Activated CD4-positive, alpha-beta memory T cell treated with anti-CD3 and anti-CD28 coated beads for 36 hours (primary cell): ENCODE data around the gene RRP15. TPM values are rescaled to one million over a fixed set of nuclear protein-coding genes. Genes with fewer than 3 reads are reported as not detected.

ENCODE experiments used
- CTCF ChIA-PET: fragments of 350-600 bp; sonication (Branson Sonifier 250); formaldehyde crosslinking; loops from one replicate; lab custom pipeline; 2021; ENCODE audit warnings: antibody characterized with exemption, inconsistent platforms; lab: Charles Lee
- POLR2A ChIA-PET: fragments of 350-600 bp; sonication (Branson Sonifier 250); formaldehyde crosslinking; loops from one replicate; lab custom pipeline; 2021; ENCODE audit warnings: antibody characterized with exemption; lab: Charles Lee
- DNase-seq: peaks from one replicate; pipeline ENCODE4 v3.0.0-alpha.2; 2020
- H3K27ac Mint-ChIP-seq: one replicate; pipeline ENCODE4 v1.8.0; 2021; ENCODE audit warnings: mixed read lengths
- H3K27me3 Mint-ChIP-seq: one replicate; pipeline ENCODE4 v1.8.0; 2021; ENCODE audit warnings: mixed read lengths
- H3K36me3 Mint-ChIP-seq: one replicate; pipeline ENCODE4 v1.8.0; 2021; ENCODE audit warnings: mixed read lengths
- H3K4me1 Mint-ChIP-seq: one replicate; pipeline ENCODE4 v1.8.0; 2021; ENCODE audit warnings: low read depth, mixed read lengths
- H3K4me3 Mint-ChIP-seq: one replicate; pipeline ENCODE4 v1.8.0; 2021; ENCODE audit warnings: mild to moderate bottlenecking, mixed read lengths
- H3K9me3 Mint-ChIP-seq: one replicate; pipeline ENCODE4 v1.8.0; 2021; ENCODE audit warnings: mixed read lengths
- intact Hi-C: fragments of 100-400 bp; cut with micrococcal nuclease; formaldehyde crosslinking; loops from one replicate; pipeline ENCODE4 v1.15.1; 2023
- total RNA-seq, 2 experiments: library from RNA; stranded (reverse); gene quantifications; one replicate each; pipeline ENCODE4 v1.2.3, GENCODE V29; 2021

Gene RRP15
- total RNA-seq, 2 experiments from 2014 or later = 18.0 to 18.8 TPM

DNA sequence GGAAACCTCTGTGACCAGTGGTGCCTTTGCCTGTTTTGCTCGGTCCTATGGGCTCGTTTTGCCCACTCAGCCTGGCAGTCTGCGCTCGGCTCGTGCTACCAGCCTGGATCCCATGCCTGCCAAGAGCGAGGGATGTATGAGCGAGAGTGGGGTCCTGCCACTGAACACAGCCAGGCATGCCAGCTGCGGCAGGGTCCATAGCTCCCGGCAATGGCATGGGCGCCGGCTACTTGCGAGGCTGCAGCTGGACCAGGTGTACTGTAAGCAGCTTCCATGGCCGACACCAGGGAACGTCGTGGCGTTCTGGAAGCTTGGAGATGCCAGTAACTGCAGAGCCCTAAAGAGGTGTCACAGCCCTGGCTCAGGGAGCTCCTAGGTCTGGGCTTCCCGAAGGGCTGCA, 37.7 kb downstream of the RRP15 start:
- Mint-ChIP-seq H3K27ac (no peak overlapping the region), H3K4me1 (no peaks in the 10 kb centered on the region), H3K27me3 (no peaks in the 10 kb centered on the region), H3K36me3 (peaks cover 28% of the 10 kb centered on the region), H3K9me3 (no peaks in the 10 kb centered on the region), H3K4me3 (no peak overlapping the region)
- intact Hi-C loops = no loop called here
- CTCF ChIA-PET = no interaction called here
- POLR2A ChIA-PET = no interaction called here
- DNase-seq = no peak

DNA sequence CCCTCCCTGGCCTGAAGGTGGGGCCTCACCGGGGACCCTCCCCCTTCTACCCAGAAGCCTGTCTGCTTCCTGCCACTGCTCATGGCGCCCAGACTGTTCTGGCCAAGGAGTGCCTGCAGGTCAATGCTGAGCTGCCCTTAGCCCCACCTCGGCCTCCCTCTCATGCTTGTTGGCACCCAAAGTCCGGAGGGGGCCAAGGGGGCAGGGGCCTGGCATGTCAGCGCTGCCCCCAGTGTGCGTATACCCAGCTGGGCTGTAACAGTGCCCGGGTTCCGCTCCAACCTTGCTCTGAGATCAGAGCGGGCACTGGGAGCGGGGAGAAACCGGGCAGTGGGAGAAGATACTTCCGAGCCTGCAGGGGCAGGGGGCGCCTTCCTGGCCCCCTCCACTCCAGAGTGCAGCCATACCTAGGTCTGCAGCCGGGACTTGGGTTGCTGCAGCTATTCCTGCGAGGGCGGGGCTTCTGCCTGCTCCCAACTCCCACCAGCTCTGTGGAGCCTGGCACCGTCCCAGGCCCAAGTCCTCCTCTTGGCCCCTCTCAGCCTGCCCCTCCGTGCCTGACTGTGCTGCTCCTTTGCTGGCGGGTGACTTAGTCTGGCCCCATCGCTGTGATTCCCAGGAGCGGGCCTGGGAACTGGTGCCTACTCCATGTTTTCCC, 38.6 kb downstream of the RRP15 start:
- H3K36me3 Mint-ChIP-seq = peaks cover 24% of the 10 kb centered on the region
- H3K9me3 Mint-ChIP-seq = no peaks in the 10 kb centered on the region
- no peak overlapping the region for H3K27ac Mint-ChIP-seq
- intact Hi-C loops = no loop called here
- no peak for DNase-seq
- POLR2A ChIA-PET = no interaction called here
- no peak overlapping the region for H3K4me3 Mint-ChIP-seq
- CTCF ChIA-PET = no interaction called here
- no peaks in the 10 kb centered on the region for H3K4me1 Mint-ChIP-seq
- H3K27me3 Mint-ChIP-seq = no peaks in the 10 kb centered on the region

- H3K4me3 Mint-ChIP-seq = no peak overlapping the region
- CTCF ChIA-PET = no interaction called here
- no peak for DNase-seq
- H3K27ac Mint-ChIP-seq = no peak overlapping the region
- H3K36me3 Mint-ChIP-seq = peaks cover 21% of the 10 kb centered on the region
- H3K4me1 Mint-ChIP-seq = no peaks in the 10 kb centered on the region
- intact Hi-C loops = no loop called here
- H3K27me3 Mint-ChIP-seq = no peaks in the 10 kb centered on the region
- no peaks in the 10 kb centered on the region for H3K9me3 Mint-ChIP-seq
- POLR2A ChIA-PET = no interaction called here
These were observed 39.1 kb downstream of the RRP15 start for GRCh38 chr1:218324226-218324580.

DNA sequence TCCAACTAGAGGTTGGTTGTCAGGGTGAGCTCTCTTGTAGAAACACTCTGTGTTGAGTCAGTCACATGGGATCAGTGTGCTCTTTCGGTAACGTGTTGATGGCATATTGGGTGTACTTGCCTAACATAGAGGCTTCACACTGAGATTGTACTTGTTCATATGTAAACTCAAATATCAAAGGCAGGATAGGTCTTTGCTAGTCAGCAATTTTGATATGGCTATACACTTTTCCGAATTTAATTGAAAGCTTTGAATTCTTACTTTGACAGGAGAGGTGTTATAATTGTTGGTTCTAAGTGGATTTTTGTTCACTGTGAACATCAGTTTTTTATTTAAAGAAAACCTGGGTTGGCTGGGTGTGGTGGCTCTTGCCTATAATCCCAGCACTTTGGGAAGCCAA, 43.7 kb downstream of the RRP15 start:
- intact Hi-C loops = no loop called here
- Mint-ChIP-seq H3K4me3 (no peak overlapping the region), H3K4me1 (no peaks in the 10 kb centered on the region), H3K27me3 (no peaks in the 10 kb centered on the region), H3K27ac (no peak overlapping the region), H3K36me3 (peaks cover 13% of the 10 kb centered on the region), H3K9me3 (no peaks in the 10 kb centered on the region)
- no peak for DNase-seq
- POLR2A ChIA-PET = interaction anchor here (0.7 kb wide), 1 partner anchor 19 kb away, joined by 3 read pairs; no protein-coding TSS in a partner anchor
- CTCF ChIA-PET = interaction anchor here (0.7 to 2.4 kb wide), 6 partner anchors 10 to 1100 kb away, joined by 3 to 9 read pairs (median 4); partner anchors contain the start of gene TGFB2

DNA sequence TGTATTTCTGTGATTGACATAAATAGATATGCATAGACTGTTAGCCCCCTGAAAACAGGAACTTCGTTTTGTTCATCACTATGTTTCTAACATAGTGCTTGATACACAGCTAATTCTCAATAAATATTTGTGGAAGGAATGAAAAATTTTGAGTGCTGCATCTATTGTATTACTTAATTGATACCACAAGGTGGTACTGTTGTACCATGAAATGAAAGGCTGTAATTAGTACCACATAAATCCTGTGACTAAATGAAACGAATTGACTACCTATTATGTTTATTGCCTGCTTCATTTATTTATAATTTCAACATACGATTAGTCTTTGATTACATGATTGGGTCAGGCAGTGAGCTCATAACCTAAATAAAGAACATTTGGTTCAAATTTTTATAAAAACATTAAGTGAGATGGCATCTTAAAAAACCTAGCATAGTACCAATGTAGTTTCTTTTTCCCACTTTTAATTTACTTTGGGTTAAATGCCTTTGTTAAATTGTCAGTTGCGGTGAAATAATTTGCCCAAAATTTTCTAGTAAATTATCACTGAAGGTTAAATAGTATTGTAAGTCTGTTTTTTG, 45.0 kb downstream of the RRP15 start:
- Mint-ChIP-seq H3K27me3 (no peaks in the 10 kb centered on the region), H3K27ac (no peak overlapping the region), H3K4me1 (no peaks in the 10 kb centered on the region), H3K4me3 (no peak overlapping the region), H3K9me3 (no peaks in the 10 kb centered on the region), H3K36me3 (peaks cover 12% of the 10 kb centered on the region)
- ChIA-PET CTCF (interaction anchor here (0.5 to 2.4 kb wide), 15 partner anchors 9 to 727 kb away, joined by 3 to 9 read pairs (median 4); partner anchors contain the start of genes RRP15 and TGFB2), POLR2A (no interaction called here)
- intact Hi-C loops = loop anchor here (1.0 to 5.0 kb wide), 3 partner anchors 191 to 1332 kb away; no protein-coding TSS in a partner anchor
- no peak for DNase-seq

DNA sequence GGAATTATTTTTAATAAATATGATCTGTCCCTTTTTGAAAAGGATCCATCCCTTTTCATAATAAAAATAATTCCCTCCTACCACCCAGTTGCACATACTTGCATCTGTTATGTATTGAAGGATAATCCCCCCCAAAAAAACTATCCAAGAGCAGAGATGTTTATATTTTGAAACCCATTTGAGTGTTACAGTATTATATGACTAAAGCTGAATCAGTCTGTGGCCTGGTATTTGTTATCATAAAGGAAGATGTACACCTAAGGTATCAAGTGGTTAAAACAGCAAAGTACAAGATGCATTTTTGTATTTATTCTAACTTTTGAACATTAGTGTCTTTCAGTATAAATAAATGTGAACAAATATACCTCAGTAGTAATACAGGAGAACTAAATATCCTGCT, 47.3 kb downstream of the RRP15 start:
- peaks cover 12% of the 10 kb centered on the region for H3K36me3 Mint-ChIP-seq
- intact Hi-C loops = loop anchor here (5.0 kb wide), 1 partner anchor 1330 kb away; no protein-coding TSS in a partner anchor

GRCh38 chr1:218336328-218336727, 51.2 kb downstream of the RRP15 start:
- no peaks in the 10 kb centered on the region for H3K4me1 Mint-ChIP-seq
- DNase-seq = no peak
- CTCF ChIA-PET = no interaction called here
- H3K9me3 Mint-ChIP-seq = no peaks in the 10 kb centered on the region
- POLR2A ChIA-PET = no interaction called here
- H3K36me3 Mint-ChIP-seq = peaks cover 11% of the 10 kb centered on the region
- H3K4me3 Mint-ChIP-seq = no peak overlapping the region
- H3K27ac Mint-ChIP-seq = no peak overlapping the region
- H3K27me3 Mint-ChIP-seq = peaks cover 1% of the 10 kb centered on the region
- intact Hi-C loops = no loop called here

More for the DNA sequence above, 47.3 kb downstream of the RRP15 start:
- ChIA-PET CTCF (interaction anchor here (0.7 kb wide), 1 partner anchor 191 kb away, joined by 3 read pairs; no protein-coding TSS in a partner anchor), POLR2A (no interaction called here)
- H3K27me3 Mint-ChIP-seq = no peaks in the 10 kb centered on the region
- H3K9me3 Mint-ChIP-seq = no peaks in the 10 kb centered on the region
- H3K4me3 Mint-ChIP-seq = no peak overlapping the region
- no peak for DNase-seq
- no peak overlapping the region for H3K27ac Mint-ChIP-seq
- H3K4me1 Mint-ChIP-seq = no peaks in the 10 kb centered on the region

DNA sequence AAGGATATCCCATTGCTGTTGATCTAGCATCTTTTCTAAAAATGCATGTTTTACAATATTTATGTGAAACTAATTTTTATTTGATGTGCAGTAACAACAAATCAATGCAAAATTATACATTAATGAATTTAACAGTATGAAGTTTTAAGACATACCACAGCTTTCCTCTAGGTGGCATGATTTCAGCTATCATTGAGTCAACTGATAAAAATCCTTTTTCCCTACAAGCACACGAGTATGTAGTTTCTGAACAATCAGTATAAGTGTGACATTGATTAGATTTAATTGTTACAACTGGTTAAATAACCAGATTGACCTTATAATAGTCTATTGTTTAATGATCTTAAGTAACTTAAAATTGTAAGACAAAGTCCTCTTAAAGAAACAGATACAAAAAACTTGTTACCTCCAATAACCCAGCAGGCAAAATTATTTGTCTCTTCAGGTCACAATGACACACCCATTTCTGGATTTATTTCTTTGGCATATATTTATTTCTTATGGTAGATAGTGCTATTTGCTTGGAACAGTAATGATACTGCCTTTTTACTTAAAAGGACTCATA, 54.3 kb downstream of the RRP15 start:
- no peak overlapping the region for H3K4me3 Mint-ChIP-seq
- ChIA-PET POLR2A (no interaction called here), CTCF (interaction anchor here (0.6 to 1.8 kb wide), 12 partner anchors 9 to 181 kb away, joined by 3 to 13 read pairs (median 4); no protein-coding TSS in a partner anchor)
- peaks cover 8% of the 10 kb centered on the region for H3K36me3 Mint-ChIP-seq
- no peaks in the 10 kb centered on the region for H3K4me1 Mint-ChIP-seq
- H3K9me3 Mint-ChIP-seq = no peaks in the 10 kb centered on the region
- no peak for DNase-seq
- no peak overlapping the region for H3K27ac Mint-ChIP-seq
- H3K27me3 Mint-ChIP-seq = peaks cover 1% of the 10 kb centered on the region
- intact Hi-C loops = loop anchor here (1.0 kb wide), 1 partner anchor 182 kb away; no protein-coding TSS in a partner anchor

GRCh38 chr1:218341325-218341724, 56.2 kb downstream of the RRP15 start:
- Mint-ChIP-seq H3K36me3 (peaks cover 5% of the 10 kb centered on the region), H3K27ac (no peak overlapping the region), H3K27me3 (peaks cover 6% of the 10 kb centered on the region), H3K4me3 (no peak overlapping the region), H3K9me3 (no peaks in the 10 kb centered on the region), H3K4me1 (peaks cover 5% of the 10 kb centered on the region)
- POLR2A ChIA-PET = no interaction called here
- CTCF ChIA-PET = no interaction called here
- intact Hi-C loops = loop anchor here (10.0 kb wide), 1 partner anchor 1223 kb away; no protein-coding TSS in a partner anchor
- no peak for DNase-seq

DNA sequence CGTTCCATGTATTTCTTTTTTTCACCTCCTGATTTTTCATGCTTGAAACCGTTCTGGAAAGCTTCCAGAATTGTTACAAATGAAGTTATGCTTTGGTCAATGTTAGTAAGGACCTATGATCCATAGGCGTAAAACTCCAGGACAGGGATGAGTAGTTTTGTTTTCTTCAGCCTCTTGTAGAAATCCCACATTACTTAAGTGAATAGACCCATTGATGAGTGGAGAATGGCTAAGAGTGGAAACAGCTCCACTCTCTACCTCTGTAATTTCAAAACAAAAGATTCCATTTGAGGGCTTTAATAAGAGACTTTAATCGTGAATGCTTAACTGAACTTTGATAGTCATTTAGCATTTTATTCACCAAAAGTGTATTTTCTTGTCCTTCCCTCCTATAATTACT, 57.0 kb downstream of the RRP15 start:
- no peak for DNase-seq
- Mint-ChIP-seq H3K4me1 (peaks cover 12% of the 10 kb centered on the region), H3K9me3 (no peaks in the 10 kb centered on the region), H3K27me3 (peaks cover 14% of the 10 kb centered on the region), H3K27ac (no peak overlapping the region), H3K4me3 (no peak overlapping the region), H3K36me3 (peaks cover 5% of the 10 kb centered on the region)
- POLR2A ChIA-PET = no interaction called here
- CTCF ChIA-PET = interaction anchor here (2.9 kb wide), 1 partner anchor 12 kb away, joined by 7 read pairs; no protein-coding TSS in a partner anchor
- intact Hi-C loops = loop anchor here (10.0 kb wide), 1 partner anchor 1223 kb away; no protein-coding TSS in a partner anchor

GRCh38 chr1:218344814-218345672, 60.0 kb downstream of the RRP15 start, which contains the start of gene TGFB2:
TGFB2 (plus strand) TSS chr1:218345336; CDS start chr1:218346702, 1,366 bp downstream.
- CTCF ChIA-PET = interaction anchor here (0.8 to 2.9 kb wide), 3 partner anchors 15 to 176 kb away, joined by 3 to 7 read pairs (median 4); no protein-coding TSS in a partner anchor
- H3K36me3 Mint-ChIP-seq = peaks cover 5% of the 10 kb centered on the region
- intact Hi-C loops = loop anchor here (1.0 to 10.0 kb wide), 4 partner anchors 14 to 1220 kb away; partner anchors contain the start of gene RRP15
- H3K4me3 Mint-ChIP-seq = no peak within 1 kb of the TSS
- POLR2A ChIA-PET = interaction anchor here (0.9 kb wide), 1 partner anchor 10 kb away, joined by 5 read pairs; no protein-coding TSS in a partner anchor
- DNase-seq = peak; percentile 28
- peaks cover 21% of the 10 kb centered on the region for H3K4me1 Mint-ChIP-seq
- peaks cover 30% of the 10 kb centered on the region for H3K27me3 Mint-ChIP-seq
- no peaks in the 10 kb centered on the region for H3K9me3 Mint-ChIP-seq
- H3K27ac Mint-ChIP-seq = no peak within 1 kb of the TSS
